Activated CD8-positive, alpha-beta memory T cell treated with anti-CD3 and anti-CD28 coated beads, Interleukin-2, amount 50 U/mL, for 48 hours (primary cell): ENCODE measurements around the gene GNB1L.
"Not testable (repeated sequence)": the region's sequence is repeated elsewhere in the genome, so short reads cannot be mapped to it uniquely, and the experiment has no call there.

Experiments used
- DNase-seq: peaks from one replicate; pipeline ENCODE4 v3.0.0-alpha.2; 2020

GNB1L gene

DNA sequence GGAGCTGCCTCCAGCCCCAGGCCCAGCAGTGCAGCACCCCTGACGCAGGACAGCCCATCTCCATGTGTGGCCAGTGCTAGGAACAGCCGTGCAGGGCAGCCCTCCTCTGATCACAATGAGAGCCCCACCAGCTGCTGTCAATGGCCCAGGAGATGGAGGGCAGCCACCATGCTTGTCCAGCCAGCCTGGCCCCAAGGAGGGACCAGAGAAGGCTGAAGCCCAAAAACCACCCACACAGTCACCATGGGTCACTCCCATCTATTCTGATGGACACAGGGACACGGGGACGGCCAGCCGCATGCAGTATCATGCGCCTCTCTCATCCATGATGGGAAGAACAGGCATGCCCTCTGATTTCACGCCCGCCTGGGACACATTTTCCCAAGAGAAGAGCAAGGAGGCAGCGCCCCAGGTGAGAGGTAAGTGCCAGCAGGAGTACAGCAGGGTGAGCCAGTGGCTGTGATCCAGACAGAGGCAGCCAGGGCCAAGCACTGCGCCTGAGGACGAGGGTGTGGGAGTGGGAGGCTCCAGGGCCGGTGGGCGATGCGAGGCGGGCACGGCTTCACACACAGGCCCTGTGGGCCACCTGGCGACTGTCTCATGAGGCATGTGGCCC is 33.6 kb upstream of the GNB1L start:
- DNase-seq = no peak

DNA sequence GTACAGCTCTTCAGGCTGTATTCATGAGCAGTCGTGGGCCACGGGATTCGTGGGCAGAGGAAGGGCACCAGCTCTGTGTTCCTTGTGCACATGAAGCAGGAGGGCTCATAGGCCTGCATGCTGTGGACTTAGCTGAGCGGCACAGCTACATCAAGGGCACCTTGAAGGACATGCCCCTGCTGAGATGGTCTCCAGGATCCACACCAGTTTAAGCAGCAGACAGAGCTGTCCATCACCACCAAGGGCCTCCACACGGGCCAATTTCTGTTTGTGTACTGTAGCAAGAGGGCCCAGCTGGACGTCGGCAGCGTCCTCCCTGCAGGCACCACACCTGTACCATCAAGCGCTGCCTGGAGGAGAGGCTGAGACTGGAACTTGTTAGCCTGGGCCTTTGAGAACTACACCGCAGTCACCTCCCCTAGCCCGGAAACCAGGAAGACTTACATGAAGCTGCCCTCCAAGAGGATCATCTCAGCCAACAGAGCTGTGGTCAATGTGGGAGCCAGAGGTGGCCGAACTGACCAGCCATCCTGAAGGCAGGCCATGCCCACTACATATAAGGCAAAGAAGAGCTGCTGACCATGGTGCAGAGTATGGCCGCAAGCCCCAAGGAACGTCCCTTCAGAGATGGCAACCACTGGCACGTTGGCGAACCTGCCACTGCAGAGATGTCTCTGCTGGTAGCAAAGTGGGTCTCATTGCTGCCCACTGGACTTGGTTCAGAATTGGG is 32.7 kb upstream of the GNB1L start:
- DNase-seq = no peak

DNA sequence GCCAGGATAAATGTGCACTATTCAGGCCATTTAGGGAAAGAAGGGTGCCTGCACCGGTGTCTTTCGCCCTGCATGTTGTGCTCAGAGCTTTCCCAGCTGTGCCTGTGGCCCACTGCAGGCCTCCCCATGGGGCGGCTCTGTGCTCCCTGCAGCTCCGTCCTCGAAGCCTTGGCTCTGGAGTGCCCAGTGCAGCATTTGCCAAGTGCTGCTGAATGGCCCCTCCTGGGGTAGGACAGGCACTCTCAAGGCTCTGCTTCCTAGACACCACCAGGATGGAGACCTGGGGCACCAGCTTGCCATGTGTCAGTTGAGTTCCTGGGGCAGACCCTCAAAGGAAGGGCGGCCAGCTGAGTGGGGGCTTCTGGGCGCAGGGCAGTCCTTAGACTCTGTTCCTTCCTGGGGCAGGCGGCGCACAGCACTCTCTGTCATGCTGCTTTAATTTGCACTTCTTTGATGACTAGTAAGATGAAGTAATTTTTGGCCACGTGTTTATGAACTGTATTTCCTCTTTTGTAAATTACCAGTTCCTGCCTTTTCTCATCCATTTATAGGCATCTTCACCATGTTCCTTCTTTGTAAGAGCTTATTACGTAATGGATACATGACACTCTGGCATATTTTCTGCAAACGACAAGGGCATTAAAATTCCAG is 32.1 kb upstream of the GNB1L start:
- no peak for DNase-seq

- no peak for DNase-seq
Measured at GRCh38 chr22:19885841-19886592, 31.3 kb upstream of the GNB1L start.

GRCh38 chr22:19884954-19885751 is 30.5 kb upstream of the GNB1L start:
- no peak for DNase-seq

- DNase-seq = no peak
Measured at GRCh38 chr22:19884161-19884953, 29.7 kb upstream of the GNB1L start.

GRCh38 chr22:19883446-19883845 is 28.8 kb upstream of the GNB1L start:
- DNase-seq = not testable (repeated sequence)

DNA sequence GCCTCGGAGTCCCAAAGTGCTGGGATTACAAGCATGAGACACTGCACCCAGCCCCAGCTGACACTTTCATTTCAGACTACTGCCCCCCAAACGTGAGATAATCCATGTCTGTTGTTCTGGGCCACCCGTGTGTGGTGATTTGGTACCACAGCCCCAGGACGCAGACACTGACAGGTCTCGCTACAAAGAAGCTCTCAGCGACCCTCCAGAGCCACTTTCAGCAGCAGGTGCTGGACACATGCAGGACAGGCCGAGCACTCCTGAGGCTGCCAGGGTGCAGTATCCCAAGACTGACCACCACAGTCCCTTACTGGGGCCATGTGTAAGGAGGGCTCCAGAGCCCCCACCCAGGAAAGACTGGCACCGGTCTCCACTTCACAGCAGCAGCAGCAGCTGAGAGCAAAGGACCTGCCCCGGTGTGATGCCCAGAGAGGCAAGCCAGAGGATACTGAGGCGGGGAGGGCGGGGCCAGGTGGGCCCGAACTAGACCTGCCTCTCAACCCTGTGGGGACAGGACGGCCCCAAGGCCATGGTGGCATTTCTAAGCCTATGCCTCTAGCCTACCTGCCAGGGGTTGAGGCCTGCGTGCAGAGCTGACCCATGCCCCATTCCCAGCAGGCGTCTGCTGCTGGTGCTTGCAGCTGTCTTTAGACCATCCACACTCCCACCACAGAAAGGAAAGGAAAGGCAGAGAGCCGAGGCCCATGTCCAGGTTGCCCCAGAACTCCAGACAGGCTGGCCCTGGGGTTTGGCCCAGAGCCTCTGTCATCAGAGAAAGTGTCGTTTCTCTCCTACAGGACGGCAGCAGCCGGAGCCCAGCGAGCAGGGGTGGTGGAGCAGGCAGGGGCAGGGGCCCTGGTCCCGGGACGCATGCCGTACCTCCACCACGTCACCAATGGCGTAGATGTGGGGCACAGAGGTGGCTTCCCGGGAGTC is 28.0 kb upstream of the GNB1L start:
- peak; percentile 41 for DNase-seq

GRCh38 chr22:19880786-19881569 is 26.3 kb upstream of the GNB1L start:
- DNase-seq = peak; percentile 40

DNA sequence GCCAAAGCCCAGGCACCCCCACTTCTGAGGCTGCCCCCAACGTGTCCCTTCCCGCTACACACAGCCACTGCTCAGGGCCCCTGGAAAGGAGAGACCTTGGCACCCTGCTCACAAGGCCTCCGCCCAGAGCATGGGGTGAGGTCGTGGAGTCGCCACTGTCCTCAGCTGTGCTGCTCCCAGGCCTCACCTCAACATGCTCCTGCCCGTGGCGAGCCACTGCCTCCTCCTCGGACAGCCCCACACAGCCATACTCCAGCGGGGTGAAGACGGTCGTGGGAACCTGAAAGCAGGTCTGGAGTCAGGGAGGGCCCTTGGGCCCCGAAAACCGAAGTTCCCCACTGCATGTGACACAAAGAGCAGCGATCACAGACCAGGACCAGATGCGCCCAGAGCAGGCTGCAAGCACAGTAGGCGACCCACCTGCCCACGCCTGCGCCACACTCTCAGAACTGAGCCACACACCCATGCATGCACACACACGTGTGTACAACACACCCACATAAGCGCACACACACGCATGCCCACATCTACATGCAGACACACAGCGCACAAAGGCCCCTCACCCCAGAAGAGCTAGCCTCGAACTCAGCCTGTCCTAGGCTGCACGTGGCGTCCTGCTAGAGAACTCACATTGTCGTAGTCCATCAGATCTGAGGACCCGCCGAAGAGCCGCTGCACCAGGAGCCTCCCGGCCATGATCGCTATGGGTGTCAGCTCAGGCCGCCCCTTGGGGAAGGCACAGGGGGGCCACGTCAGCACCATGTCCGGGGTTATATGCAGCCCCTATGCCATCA is 25.5 kb upstream of the GNB1L start:
- DNase-seq = peak; percentile 46

DNA sequence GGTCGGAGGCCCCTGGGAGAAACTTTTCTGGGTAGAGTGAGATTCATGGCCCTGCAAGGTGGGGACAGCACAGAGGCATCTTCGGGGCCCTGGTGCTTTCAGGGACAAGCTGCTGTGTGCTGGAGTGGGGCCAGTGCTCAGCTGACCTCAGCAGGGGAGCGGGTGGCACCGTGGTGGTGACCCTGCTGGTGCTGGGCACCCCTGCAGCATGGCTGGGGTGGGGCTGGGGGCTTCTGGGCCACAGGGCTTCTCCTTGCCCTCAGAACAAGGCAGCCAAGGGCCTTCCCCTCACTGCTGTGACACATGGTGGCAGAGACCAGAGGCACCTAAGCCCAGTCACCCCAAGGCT is 24.9 kb upstream of the GNB1L start:
- DNase-seq = no peak

GRCh38 chr22:19879246-19879570 is 24.5 kb upstream of the GNB1L start:
- DNase-seq = peak; percentile 37

DNA sequence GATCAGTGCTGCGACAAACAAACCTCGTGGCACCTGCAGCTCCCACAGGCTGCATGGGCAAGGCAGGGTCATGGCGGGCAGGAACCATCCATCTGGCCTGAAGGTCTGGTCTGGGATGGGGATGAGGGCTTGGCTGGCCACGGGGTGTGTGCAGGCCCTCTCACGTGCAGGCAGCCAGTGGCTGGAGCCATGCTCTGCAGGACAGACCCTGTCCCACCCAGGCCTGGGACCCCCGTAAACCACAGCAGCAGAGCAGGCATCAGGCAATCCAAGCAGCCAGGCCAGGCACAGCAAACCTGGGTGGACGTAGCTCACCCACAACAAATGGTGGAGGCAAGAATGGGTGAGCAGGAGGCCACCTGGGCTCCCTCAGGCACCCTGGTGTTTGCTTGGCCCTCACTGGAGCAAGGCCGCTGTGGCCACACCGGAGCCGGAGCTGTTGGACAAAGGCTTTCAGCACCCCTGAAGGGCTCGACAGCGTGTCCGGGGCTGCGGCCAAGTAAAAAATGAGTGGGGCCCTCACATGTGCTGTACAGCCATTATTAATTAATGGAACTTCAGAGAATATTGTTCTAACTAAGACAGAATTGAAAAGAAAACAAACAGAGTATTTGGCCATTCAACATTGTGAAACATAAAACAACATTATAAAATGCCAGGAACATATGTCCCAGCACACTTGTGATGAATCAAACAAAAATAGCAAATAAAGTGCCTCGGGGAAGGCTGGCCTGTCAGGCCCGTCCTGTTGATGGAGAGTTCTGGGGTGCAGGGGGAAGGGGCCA is 24.0 kb upstream of the GNB1L start:
- DNase-seq = peak; percentile 43

- peak; percentile 33 for DNase-seq
Measured at GRCh38 chr22:19877626-19878339, 23.1 kb upstream of the GNB1L start.

DNA sequence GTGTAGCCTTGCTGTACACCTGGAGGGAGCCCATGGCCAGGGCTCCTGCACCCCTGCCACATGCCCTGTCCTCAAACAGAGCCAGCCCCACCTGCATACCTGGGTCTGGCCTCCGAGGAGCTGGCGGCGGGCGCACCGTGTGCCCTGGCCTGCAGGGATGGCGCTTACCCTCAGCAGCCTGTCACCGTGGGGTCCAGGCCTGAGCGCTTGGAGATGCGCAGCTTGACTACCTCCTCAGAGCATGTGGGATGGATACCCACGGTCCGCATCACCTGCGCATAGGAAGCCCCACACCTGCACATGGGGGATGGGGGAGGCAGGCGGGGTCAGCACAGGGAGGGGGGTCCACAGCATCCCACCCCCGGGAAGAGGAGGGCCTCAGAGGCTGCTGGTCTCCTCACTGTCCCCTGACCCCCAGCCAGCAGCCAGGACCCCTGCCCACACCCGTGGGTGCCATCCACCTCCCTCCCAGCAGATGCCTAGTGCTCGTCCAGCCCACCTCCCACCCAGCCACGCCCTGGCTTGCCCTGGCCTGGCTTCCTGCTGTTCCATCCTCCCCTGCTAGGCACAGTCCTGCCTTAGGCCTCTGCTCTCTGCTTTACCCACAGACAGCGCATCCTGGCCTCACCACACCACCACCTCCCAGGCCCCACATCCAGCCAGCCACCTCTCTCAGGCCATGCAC is 22.4 kb upstream of the GNB1L start:
- DNase-seq = no peak

DNA sequence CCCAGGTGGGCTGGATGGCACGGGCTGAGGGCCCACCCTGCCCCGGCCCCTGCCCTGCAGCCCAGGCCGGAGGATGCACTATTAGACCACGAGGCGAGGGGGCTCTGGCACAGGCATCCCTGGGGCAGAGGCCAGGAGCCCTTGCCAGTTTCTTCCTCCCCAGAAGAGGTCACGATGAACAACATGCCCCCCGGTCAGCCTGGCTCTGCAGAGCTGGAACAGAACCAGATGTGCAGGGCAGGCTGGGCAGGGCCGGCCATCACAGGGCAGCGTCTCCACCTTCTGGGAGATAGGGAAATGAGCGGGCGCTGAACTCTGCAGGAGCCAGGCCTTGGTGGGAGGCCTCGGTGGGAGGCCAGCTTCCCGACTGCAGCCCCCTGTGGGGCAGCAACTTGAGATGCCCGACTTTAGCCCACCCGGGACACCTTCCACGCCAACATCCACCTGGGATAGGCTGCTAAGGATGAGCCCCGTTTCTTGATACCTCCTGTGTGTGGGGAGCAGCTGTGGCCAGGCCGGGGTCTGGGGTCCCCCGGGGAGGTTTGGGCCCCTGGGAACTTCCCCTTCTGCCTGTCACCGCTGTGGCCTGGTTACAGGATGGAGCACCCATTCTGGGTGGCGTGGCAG is 21.8 kb upstream of the GNB1L start:
- no peak for DNase-seq
